HG03039 (cell line): Measurements from ENCODE around the gene EYS.
"Not testable (repeated sequence)": the region's sequence is repeated elsewhere in the genome, so short reads cannot be mapped to it uniquely, and the experiment has no call there.

Experiments
- ATAC-seq: cut with Tn5 transposase; IDR thresholded peaks from one replicate; pipeline ENCODE4 v1.9.1; 2021; ENCODE audit warnings: mild to moderate bottlenecking, moderate library complexity; ENCODE audit not compliant: unreplicated experiment

EYS gene

DNA sequence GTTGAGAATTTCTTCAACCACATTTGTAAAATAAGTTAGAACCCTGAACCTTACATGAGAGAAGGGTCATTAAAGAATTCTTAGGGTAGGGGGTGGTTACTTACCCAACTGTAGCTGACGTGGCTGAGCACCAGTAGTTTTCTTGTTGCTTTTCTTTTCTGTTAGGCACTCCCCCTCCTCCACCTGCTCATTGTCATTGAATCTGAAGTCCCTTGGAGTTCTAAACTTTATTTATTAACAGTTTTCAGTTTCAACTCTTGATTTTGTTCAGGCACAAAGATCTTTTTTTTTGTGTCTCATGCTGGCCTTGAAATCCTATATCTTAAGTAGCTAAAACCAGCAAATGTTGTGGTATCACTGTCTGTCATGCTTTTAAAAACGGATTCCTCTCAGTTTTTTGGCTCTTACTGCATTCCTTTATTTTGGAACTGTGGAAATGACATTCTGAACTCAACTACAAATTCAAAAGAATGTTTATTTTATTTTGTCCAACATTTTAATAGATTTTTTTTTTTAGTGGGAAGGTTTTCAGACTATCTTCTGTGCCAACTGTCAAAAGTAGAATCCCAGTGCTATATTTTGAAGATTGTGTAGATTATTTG, 1606.2 kb downstream of the EYS start:
- ATAC-seq, result no peak

DNA sequence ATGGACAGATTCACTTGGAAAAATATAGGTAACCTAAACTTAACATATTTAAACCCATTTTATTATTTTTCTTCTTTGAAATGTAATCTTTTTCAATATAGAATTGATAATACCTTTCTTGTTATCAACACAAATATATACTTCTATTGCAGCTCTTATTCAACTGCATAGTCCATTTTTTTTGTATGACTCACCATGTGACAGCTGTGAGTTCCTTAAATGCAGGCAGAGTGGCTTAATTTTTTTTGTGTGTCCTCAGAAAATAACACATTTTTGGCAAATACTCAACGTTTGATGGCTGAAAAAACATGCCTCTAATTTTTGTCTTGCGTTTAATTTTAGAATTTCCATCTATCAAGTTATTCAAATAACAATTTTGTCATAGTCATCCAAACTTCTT, 1616.7 kb downstream of the EYS start:
- no peak for ATAC-seq

DNA sequence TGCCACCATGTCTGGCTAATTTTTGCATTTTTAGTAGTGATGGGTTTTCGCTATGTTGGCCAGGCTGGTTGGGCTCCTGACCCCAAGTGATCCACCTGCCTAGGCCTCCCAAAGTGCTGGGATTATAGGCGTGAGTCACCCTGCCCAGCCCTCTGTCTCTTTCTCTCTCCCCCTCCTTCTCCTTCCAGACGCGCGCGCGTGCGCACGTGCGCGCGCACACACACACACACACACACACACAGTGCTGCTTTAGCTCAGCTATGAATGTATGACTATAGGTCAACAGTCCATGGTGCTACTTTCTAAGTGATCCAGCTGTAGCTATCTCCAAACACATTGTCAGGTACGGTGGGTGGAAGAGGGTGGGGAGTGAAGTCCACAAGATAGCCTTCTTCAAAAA, 1621.9 kb downstream of the EYS start:
- no peak for ATAC-seq

DNA sequence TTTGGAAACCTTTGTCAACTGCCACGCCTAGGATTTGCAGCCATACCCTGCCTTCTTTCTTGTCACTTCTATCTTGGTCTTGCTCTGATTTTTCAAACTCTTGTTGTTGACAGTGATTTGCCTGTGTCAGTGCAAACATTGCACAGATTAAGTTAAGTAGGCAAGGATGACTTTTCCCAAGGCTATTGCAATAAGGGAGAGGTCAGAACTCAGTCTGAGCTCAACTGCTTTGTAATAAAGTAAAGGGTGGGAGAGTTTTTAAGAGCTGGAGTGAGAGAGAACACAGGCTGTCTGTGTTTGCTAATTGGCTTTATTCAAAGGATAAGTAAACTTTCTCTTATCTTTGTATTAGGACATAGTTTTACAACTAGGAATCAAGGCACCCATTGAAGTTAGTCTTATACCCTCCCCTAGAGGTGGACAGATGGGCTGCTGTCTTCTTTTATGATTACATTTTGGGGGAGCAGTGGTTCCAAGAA, 1622.8 kb downstream of the EYS start:
- no peak for ATAC-seq

DNA sequence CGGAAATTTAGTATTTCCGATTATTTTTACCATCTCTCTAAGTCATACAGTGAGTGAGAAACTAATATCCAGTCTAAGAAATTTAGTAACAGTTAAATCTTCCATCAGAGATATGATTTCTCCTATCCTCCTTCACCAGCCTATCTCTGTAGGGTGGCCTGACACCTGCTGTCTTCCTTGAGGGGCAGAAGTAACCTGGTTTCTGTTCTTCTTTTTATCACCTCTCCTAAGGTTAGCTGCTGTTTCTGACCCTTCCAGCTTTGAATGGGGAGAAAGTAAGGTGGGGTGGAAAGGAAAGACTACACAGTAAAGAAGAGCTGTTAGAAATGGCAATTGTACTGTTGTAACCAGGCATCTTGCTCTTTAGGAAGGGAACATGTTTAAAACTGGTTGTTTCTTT, 1623.8 kb downstream of the EYS start:
- no peak for ATAC-seq

DNA sequence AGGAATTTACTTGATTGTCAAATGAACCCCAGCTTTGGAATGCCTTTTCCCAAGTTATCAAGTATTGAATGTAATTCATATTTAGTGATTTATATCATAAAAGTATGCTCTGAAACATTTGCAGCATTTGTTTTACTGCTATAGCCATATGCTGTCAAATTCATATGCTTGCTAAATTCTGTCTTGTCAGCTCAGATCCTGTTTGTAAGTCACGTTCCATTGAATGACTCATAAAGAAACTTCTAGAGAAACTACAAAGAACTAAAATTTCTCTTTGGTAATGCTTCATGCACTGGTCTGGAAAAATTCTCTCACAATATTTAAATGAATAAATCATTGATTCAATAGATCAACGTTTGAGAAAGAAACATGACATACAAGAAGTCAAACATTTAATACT, 1625.6 kb downstream of the EYS start:
- ATAC-seq, result no peak

DNA sequence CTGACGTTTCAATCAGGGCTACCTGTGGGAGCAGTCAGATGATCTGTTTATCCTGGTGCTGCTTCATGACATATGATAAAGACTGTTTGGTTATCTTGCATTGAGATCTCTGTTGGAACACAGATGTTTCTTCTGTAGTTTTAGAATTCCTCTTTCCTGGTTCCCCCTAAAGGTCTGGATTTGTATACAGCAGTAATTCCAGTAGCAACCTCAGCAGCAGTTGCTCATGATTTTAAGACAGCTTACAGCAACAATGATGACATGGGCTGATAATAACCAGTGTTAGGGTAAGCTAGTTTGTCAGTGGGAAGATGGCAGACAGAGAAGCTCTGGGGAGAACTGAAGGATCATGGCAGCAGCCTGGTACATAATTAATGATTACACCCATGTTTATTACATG, 1632.0 kb downstream of the EYS start:
- ATAC-seq, result no peak

DNA sequence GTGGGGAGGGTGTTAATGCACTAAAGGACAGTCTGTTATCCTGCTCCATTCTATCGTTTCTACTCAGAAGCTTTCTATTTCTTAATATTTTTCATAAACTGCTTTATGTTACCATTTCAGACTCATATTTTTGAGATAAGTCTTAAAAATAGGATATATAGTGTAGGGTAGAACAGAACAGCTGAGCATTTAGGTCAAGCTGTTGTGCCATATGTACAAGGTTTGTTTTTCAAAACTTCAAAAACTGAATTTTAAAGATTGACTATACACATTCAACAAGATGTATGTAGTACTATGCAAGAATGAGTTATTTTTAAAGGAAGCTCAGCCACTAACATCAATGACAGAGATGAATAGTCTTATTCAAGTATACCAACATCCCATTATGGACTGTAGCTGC, 1634.3 kb downstream of the EYS start:
- no peak for ATAC-seq

DNA sequence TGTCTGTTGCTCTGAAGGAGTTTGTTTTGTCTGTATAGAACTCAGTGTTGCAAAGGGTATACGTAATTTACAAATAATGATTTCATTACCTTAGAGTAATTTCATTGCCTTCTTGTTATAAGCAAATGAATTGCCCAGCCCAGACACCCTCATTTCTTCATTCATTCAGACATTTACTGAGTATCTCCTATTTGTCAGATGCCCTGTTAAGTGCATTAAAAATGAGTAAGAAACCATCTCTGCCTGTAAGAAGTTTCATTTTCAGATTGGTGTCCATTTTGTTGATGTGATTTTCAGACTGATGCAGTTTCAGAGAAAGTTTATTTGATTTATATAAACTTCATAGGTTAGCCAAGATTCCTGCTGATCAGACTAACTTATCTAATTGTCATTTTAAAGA, 1642.1 kb downstream of the EYS start:
- no peak for ATAC-seq

DNA sequence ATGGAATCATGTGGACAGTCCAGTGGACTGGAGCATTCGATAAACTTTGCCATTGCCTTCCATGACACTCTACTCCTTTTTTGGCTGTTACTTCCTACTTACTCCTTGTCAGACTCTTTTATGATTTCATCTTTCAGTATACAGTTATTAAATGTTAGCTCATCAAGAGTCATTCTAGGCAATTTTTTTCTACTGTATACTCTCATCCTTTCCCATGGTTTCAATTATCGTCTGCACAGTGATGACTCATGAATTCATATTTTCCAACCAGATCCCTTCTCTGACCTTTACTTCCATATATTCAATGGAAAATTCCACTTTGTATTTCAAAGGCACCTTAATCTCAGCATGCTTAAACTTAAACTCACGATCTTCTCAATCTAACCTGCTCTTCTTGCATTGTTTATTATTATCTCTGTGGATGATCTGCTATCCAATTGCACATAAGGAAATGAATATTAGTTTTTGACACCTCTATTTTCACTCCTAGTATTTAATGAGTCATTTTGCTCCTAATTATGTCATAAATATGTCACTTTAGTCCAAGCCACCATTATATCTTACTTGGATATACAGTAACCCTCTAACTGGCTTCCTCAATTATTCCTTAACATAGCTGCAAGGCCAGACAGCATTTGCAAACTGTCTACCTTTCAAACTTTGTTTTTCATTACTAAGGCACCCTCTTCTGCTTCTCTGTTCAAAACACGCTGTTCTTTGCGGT, 1643.9 kb downstream of the EYS start:
- no peak for ATAC-seq

DNA sequence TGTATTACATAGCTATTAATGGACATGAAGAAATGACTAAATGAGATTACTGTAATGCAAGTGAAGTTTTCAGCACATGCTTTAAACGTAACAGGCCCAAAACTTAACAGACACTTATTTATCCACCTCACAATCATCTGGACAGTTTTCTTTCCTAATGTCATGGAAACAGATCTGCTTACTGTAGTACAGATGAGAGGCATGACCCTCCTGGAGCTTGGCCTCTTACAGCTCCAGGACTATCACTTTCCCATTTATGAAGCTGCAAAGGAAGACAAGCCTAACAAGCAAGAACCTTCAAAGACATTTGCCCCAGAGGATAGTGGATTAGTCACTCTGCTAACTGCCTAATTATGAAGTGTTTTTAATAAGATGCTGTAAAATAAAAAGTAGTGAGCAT, 1652.2 kb downstream of the EYS start:
- no peak for ATAC-seq

DNA sequence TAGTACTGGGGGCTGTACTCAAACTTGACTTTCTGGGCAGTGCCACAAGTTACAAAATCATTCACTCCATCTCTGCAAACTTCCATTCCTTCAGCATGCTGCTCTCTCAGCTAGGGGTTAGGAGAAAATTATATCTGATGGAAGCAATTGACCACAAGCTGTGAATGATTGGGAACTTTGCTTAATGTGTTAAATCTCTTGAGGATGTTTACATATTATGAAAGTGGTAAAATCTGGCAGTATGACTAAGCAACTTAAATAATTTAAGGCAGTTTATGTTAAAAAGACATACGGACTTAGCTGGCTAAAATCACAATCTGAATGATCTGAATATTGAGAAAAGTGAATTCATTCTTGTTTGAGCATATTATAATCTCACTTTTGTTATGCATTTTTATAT, 1656.4 kb downstream of the EYS start:
- ATAC-seq, result no peak

DNA sequence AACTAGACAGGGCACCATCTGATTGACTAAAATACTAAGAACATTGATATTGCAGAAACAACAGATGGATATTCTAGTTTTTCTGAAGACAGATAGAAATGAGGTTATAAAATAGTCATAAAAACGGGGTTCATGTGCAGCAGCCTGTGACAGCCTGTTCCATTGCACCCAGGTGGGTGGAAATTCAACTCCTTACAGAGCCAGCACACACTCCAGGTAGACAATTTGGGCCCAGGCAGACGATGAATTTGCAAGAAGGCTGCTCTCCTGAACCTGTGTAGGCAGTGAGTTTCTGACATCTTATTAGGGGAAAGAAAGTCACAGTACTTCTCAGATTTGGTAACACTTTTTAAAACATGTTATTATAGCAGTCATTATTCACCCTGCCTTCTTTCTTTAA, 1657.3 kb downstream of the EYS start:
- ATAC-seq, result no peak

DNA sequence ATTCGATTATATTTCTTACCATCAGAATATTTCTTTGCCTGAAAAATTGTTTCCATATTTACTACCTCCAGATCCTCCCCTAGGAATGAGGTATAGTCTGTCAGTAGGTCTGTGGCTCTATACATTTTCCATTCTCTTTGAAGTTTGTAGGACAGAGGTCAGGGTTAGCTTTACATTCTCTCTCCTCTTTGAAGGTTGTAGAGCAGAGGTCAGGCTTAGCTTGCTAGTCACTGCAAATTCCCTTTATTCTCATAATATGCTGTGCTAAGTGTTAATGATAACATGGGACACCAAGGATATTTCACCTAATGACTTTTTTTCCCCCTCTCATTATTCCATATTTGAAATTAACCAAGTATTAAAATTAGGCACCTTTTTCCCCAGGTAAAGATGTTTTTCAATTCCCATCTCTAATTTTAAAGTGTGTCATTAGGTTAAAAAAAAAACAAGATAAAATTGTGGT, 1660.2 kb downstream of the EYS start:
- ATAC-seq, result no peak

DNA sequence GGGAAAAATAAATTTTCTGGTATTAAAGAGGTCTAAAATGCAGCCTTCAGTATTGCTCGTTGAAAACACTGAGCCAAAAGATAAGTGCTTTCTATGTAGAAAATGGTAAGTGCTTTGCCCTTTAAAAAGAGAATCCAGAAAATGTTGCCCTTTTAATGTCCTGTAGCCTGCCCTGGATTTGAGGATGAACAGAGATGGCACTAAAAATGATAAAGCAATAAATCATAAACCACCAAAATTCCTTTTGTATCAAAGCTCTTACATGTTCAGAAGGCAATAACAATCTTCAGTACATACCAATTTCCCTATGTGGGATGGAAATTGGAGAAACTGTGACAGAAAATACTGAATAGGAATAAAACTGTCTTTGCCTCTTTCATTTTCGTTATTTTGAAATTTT, 1665.7 kb downstream of the EYS start:
- no peak for ATAC-seq

DNA sequence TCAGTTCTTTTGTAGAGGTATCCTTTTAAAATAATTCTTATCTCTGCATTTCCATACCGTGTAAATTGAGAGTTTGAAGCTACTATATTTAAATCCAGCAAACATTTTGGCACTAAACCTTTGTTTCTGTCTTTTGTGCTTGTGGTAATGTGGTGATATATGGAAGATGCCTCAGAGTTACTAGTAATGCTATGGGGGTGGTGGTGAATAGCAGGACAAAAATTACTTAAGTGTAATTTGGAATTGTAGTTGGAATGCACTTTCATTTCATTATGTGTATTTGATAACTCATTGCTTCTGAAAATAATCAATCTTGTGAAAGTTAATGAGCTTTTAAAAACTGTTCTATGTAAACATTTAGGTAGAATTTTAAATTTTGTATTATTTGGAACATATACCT, 1666.9 kb downstream of the EYS start:
- no peak for ATAC-seq

DNA sequence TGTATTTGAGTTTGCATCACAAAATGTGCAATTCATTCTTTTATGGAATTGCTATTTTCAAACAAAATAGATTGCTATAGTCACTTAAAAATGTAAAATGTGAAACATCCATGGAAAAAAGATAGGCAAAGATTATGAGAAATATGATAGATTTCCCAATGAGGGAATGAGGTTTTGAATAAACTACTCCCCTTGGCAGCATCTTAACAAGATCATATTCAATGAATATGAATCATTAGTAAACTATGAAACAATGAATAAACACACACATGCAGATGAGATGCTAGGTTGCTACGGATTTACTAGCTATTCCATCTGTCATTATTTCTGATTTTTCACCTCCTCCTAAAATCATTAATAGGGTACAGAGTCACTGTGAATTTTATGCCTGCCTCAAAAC, 1669.6 kb downstream of the EYS start:
- no peak for ATAC-seq

DNA sequence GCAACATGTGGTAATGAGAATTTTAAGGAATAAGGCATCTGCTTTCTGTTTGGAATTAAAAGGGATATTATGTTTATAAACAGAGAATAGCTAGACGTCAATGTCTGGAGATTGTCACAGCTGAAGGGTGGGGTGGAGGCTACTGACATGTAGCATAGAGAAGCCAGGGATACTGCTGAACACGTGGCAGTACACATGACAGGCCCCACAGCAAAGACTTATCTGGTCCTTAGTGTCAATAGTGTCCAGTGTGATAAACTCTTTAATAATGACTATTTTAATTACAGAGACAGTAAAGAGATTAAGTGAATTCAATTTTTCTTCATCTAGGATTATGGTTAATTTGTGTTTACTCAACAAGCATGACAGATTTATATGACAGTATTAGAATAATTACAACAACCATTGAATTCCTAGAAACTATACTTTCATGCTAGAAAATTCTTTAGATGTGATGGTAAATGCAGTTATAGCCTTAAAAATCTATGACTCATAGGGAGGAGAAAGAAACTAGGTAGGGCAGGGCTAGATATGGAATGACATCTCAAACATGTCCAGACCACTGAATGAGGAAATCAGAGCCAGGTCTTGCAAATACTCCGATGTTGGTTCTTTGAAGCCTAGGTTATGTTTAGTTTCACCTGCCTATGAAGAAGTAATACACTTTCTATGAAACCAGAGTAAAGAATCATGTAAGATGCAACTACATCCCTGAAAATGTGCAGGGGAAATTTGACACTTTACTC, 1671.9 kb downstream of the EYS start:
- no peak for ATAC-seq

DNA sequence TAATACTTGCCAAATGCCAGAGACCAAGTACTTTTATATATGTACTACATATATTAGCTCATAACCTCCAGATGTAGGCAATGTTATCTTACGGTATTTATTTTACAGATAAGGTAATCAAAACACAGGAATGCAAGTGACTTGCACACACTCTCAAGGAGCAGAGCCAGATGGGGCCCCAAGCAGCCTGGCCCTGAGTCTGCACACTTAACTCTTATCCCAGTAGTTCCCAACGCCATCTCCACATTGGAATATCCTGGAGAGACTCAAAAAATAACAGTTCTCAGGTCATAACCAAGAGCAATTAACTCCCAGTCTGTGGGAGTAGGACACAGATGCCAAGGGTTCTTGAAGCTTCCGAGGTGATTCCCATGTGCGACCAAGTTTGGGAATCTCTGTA, 1672.7 kb downstream of the EYS start:
- no peak for ATAC-seq

DNA sequence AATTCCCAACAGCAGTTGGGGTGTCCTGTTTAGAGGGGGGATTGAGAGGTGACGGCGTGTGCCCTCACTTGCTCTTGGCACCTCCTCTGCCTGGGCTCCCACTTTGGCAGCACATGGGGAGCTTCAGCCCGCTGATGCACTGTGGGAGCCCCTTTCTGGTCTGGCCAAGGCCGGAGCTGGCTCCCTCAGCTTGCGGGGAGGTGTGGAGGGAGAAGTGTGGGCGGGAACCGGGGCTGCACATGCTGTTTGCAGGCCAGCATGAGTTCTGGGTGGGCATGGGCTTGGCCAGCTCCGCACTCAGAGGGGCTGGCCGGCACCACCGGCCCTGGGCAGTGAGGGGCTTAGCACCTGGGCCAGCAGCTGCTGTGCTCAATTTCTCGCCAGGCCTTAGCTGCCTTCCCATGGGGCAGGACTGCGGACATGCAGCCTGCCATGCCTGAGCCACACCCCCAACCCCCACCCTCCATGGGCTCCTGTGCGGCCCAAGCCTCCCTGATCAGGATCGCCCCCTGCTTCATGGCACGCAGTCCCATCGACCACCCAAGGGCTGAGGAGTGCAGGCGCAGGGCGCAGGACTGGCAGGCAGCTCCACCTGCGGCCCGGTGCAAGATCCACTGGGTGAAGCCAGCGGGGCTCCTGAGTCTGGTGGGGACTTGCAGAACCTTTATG, 1675.9 kb downstream of the EYS start:
- ATAC-seq, result not testable (repeated sequence)

DNA sequence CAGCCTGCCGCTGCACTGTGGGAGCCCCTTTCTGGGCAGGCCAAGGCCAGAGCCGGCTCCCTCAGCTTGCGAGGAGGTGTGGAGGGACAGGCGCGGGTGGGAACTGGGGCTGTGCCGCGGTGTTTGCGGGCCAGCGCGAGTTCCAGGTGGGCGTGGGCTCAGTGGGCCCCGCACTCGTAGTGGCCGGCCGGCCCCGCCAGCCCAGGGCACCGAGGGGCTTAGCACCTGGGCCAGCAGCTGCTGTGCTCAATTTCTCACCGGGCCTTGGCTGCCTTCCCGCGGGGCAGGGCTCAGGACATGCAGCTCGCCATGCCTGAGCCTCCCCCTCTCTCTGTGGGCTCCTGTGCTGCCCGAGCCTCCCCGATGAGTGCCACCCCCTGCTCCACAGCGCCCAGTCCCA, 1683.3 kb downstream of the EYS start:
- no peak for ATAC-seq

DNA sequence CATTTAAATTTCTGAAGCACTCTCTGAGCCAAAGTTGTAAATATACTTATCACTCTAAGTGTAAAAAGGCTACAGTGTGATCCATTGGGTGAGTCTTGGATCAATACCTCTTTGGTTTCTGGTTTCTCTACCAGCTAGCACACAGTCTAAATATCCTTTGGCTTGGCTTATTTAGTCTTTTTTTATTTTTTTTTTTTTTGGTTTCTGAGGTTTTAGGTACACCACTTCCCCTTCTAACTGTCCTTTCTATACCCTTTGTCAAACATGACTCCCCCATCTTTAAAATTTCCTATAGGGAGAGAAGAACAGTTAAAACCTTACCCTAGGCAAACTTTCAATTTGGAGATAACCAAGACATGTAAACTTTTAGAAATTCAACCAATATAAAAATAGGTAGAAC, 1692.4 kb downstream of the EYS start:
- no peak for ATAC-seq
